AG04450 (cell line): ENCODE data around the gene ADAMTSL1. TPM values are rescaled to one million over a fixed set of nuclear protein-coding genes. Genes with fewer than 3 reads are reported as not detected.

Source experiments
- CTCF ChIA-PET: fragments of 300-600, 350-600 bp; formaldehyde crosslinking; extraction: SDS; loops from one replicate; lab custom pipeline; 2022; ENCODE audit warnings: antibody characterized with exemption, inconsistent platforms; lab: Charles Lee
- POLR2A ChIA-PET: fragments of 350-600 bp; formaldehyde crosslinking; extraction: SDS; loops from one replicate; lab custom pipeline; 2021; ENCODE audit warnings: antibody characterized with exemption, inconsistent platforms; lab: Yijun Ruan, JAX
- DNase-seq: peaks from one replicate; pipeline ENCODE4 v3.0.0-alpha.2; 2011; ENCODE audit warnings: low read depth, low spot score
- H3K27ac ChIP-seq: one replicate; pipeline ENCODE4 v1.5.1; 2012; ENCODE audit warnings: low read depth, low read length, control low read depth
- H3K27me3 ChIP-seq: one replicate; pipeline ENCODE4 v1.6.0; 2012; ENCODE audit warnings: low read length; ENCODE audit not compliant: control insufficient read depth, insufficient read depth
- H3K4me3 ChIP-seq: 2 replicates; pipeline ENCODE4 v1.5.1; 2011; ENCODE audit warnings: mild to moderate bottlenecking, low read depth, low read length, control low read depth
- H3K9me3 ChIP-seq: 2 replicates; pipeline ENCODE4 v1.5.1; 2012; ENCODE audit warnings: low read length; ENCODE audit not compliant: control insufficient read depth, insufficient read depth
- polyA plus RNA-seq: library from polyadenylated mRNA; depleted of rRNA; stranded (reverse); fragments of >200 nt; gene quantifications from 2 replicates; pipeline ENCODE4 v1.2.3, GENCODE V29; 2011
- TF ChIP-seq, protein P1 (sequence below): IDR thresholded peaks from 2 replicates; pipeline ENCODE4 v1.5.1; 2011; ENCODE audit warnings: low read depth, low read length, control low read depth, inconsistent platforms

The ADAMTSL1 gene
- polyA plus RNA-seq, 1 experiment, result 22.2 TPM

DNA sequence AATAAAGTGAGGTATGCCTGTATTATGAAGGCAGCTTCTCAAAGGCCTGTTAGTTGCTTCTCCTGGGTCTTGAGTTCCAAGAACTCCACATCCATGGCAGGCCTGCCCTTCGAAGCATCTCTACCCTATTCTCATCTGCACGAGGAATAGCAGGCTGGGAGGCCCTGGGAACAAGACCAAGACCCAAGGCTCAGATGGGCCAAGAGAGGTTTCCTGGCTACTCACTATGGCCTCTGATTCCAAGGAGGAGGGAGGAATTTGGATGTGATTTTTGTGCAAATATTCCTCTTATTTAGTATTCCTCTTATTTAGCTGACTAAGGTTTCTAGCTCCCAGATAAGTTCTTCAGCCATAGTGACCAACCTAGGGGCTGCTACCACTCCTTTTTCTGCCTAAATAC lies 407.8 kb downstream of the ADAMTSL1 start:
- CTCF ChIA-PET, result no interaction called here

DNA sequence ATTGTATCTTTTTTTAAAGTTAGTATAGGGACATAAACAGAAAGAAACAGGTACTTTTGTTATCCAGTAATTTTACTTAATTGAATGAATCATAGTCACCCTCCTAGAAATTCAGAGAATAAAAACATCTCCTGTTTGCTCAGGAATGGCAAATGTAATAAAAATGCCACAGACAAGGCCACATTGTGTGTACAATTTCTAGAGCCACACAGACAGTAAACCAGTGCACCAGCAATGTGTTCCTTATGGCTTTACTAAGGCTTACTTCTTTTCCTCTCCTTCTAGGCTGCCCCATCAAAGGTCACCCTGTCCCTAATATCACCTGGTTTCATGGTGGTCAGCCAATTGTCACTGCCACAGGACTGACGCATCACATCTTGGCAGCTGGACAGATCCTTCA lies 413.6 kb downstream of the ADAMTSL1 start:
- no peak overlapping the region for H3K27ac ChIP-seq
- no peak for DNase-seq
- H3K9me3 ChIP-seq, result peaks cover 2% of the 10 kb centered on the region; the same call in 1 of the 2 replicates
- H3K27me3 ChIP-seq, result no peaks in the 10 kb centered on the region
- POLR2A ChIA-PET, result no interaction called here
- CTCF ChIA-PET, result no interaction called here
- TF ChIP-seq, protein P1, sequence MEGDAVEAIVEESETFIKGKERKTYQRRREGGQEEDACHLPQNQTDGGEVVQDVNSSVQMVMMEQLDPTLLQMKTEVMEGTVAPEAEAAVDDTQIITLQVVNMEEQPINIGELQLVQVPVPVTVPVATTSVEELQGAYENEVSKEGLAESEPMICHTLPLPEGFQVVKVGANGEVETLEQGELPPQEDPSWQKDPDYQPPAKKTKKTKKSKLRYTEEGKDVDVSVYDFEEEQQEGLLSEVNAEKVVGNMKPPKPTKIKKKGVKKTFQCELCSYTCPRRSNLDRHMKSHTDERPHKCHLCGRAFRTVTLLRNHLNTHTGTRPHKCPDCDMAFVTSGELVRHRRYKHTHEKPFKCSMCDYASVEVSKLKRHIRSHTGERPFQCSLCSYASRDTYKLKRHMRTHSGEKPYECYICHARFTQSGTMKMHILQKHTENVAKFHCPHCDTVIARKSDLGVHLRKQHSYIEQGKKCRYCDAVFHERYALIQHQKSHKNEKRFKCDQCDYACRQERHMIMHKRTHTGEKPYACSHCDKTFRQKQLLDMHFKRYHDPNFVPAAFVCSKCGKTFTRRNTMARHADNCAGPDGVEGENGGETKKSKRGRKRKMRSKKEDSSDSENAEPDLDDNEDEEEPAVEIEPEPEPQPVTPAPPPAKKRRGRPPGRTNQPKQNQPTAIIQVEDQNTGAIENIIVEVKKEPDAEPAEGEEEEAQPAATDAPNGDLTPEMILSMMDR, result no peak
- H3K4me3 ChIP-seq, result no peak overlapping the region

More for the DNA sequence above, 407.8 kb downstream of the ADAMTSL1 start:
- Histone ChIP-seq H3K27ac (no peak overlapping the region), H3K27me3 (no peaks in the 10 kb centered on the region), H3K9me3 (peaks cover 2% of the 10 kb centered on the region; the same call in 1 of the 2 replicates), H3K4me3 (no peak overlapping the region)
- TF ChIP-seq, protein P1, result no peak
- DNase-seq, result no peak
- POLR2A ChIA-PET, result no interaction called here

DNA sequence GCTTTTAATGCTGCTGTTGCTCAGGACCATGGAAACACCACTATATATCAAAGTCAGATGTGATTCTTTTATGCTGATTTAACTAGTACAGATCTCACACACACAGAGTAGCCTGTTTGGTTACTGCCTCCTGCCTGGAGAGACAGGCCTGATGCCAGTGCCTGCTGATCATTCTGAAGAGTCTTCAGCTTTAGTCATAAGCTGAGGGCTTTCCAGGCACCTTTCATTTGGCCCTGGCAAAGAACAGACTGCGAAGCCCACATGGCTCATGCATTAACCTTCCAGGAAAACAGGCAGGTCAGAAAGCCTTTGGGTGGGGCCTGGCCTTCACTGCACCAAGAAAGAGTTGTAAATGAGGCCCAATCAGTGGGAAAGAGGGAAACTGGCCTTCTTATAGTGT lies 414.3 kb downstream of the ADAMTSL1 start:
- ChIA-PET CTCF (no interaction called here), POLR2A (no interaction called here)
- DNase-seq, result no peak
- no peaks in the 10 kb centered on the region for H3K9me3 ChIP-seq
- H3K27ac ChIP-seq, result no peak overlapping the region
- H3K27me3 ChIP-seq, result no peaks in the 10 kb centered on the region
- H3K4me3 ChIP-seq, result no peak overlapping the region
- TF ChIP-seq, protein P1, result no peak

DNA sequence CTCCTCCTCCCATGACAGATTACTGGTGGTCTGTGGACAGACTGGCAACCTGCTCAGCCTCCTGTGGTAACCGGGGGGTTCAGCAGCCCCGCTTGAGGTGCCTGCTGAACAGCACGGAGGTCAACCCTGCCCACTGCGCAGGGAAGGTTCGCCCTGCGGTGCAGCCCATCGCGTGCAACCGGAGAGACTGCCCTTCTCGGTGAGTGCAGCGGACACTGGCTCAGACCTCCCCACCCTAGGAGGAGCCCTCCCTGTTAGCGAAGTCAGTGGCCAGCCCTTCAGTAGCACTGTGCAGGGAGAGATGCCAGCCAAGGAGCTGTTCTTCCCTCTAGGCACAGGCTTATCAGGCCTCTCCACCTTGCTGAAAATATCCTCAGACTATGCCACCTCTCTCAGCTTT lies 415.6 kb downstream of the ADAMTSL1 start:
- TF ChIP-seq, protein P1, result no peak
- H3K27ac ChIP-seq, result no peak overlapping the region
- ChIA-PET CTCF (no interaction called here), POLR2A (no interaction called here)
- H3K4me3 ChIP-seq, result no peak overlapping the region
- no peaks in the 10 kb centered on the region for H3K27me3 ChIP-seq
- no peak for DNase-seq
- no peaks in the 10 kb centered on the region for H3K9me3 ChIP-seq

DNA sequence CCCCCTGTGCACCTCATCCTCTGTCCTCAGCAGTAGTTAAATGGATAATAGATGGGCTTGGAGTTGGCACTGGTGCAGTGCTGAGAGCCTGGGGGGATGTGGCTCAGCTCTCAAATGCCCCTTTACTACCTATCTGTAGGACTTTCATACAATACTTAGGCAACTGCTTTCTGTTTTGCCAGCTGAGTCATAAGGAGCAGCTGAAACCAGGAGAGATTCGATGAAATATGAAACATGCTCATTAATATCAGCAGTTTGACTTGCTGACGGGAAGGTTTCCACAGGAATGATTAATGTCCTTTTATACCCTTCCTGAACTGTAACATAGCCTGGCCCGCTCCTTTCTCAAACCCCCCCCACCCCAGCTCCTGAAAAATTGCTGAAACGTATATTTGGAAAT lies 416.4 kb downstream of the ADAMTSL1 start:
- Histone ChIP-seq H3K27me3 (no peaks in the 10 kb centered on the region), H3K9me3 (peaks cover under 1% of the 10 kb centered on the region; the same call in 1 of the 2 replicates), H3K4me3 (no peak overlapping the region), H3K27ac (no peak overlapping the region)
- POLR2A ChIA-PET, result no interaction called here
- CTCF ChIA-PET, result interaction anchor here (0.5 kb wide), 1 partner anchor 14 kb away, joined by 3 read pairs; no protein-coding TSS in a partner anchor
- no peak for DNase-seq
- TF ChIP-seq, protein P1, result no peak
